ENCODE data around the gene CERKL. TPM values are rescaled to one million over a fixed set of nuclear protein-coding genes. Genes with fewer than 3 reads are reported as not detected.
A peak's percentile ranks its signal among the peaks of the same experiment; 100 is the strongest.

CERKL gene
- total RNA-seq, 1 donor: 0.27 TPM

DNA sequence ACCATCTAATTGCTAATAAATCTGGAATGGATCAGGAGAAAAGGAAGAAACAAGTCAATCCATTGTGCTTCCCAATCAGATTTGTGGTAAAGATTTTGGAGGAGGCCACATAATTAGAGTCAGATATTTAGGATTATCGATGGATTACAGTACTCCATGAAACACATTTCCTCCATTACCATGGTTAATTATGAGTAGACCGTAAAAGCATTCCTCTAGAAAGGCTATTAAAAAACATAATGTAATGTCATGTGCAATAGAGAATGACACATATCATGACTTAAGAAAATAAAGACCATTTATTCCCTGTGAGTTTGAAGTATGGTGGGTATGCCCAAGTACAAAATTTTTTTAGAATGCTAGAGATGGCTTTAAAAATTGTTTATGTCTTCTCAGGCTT lies 103.7 kb downstream of the CERKL start:
- H3K4me3 ChIP-seq (ENCODE audit: low read depth, low read length): no peak overlapping the region
- no peak for DNase-seq (ENCODE audit: low read depth)
- TF ChIP-seq, protein P1, sequence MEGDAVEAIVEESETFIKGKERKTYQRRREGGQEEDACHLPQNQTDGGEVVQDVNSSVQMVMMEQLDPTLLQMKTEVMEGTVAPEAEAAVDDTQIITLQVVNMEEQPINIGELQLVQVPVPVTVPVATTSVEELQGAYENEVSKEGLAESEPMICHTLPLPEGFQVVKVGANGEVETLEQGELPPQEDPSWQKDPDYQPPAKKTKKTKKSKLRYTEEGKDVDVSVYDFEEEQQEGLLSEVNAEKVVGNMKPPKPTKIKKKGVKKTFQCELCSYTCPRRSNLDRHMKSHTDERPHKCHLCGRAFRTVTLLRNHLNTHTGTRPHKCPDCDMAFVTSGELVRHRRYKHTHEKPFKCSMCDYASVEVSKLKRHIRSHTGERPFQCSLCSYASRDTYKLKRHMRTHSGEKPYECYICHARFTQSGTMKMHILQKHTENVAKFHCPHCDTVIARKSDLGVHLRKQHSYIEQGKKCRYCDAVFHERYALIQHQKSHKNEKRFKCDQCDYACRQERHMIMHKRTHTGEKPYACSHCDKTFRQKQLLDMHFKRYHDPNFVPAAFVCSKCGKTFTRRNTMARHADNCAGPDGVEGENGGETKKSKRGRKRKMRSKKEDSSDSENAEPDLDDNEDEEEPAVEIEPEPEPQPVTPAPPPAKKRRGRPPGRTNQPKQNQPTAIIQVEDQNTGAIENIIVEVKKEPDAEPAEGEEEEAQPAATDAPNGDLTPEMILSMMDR (IDR thresholded peaks at IDR 0.05; ENCODE audit: insufficient read depth, low read length): no peak

DNA sequence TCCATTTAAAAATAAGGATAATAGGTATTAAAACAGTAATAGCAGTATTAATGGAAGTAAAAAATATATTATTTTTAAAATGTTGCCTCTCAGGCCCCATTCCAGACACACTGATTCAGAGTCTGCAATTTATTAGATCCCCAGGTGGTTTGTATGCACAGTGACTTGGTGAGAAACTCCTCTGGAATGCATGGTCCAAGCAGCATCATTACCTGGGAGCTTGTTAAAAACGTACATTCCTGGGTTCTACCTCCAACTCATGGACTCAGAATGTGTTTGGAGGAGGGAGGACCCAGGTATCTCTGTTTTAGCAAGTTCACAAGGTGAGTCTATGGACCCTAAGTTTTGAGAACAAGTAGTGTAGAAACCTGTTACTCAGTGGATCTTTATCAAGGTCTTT lies 104.1 kb downstream of the CERKL start:
- no peak overlapping the region for H3K4me3 ChIP-seq (ENCODE audit: low read depth, low read length)
- peak; percentile 10 for DNase-seq (ENCODE audit: low read depth)

DNA sequence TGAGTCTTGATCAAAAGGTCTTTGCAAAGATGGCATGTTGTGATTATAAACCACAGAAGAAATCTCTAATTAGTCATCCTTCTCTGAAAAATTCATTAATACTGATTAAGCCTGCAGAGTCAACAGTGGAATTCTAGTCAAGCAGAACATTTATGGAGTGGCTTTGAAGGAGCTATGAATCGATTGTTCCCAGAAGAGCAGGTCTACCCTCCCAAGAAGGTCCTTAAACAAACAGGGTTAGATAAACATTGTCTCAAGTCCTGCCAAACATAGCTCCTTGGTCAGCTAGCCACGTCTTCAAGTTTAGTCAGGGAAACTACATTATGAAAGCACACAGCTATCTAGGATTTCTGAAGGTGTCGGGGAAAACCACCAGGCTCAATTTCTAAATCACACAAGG lies 110.8 kb downstream of the CERKL start:
- peak; percentile 1 for DNase-seq (ENCODE audit: low read depth)
- TF ChIP-seq, protein P1 (IDR thresholded peaks at IDR 0.05; ENCODE audit: insufficient read depth, low read length): no peak
- H3K4me3 ChIP-seq (ENCODE audit: low read depth, low read length): no peak overlapping the region

More for the DNA sequence above, 104.1 kb downstream of the CERKL start:
- TF ChIP-seq, protein P1 (IDR thresholded peaks at IDR 0.05; ENCODE audit: insufficient read depth, low read length): no peak

DNA sequence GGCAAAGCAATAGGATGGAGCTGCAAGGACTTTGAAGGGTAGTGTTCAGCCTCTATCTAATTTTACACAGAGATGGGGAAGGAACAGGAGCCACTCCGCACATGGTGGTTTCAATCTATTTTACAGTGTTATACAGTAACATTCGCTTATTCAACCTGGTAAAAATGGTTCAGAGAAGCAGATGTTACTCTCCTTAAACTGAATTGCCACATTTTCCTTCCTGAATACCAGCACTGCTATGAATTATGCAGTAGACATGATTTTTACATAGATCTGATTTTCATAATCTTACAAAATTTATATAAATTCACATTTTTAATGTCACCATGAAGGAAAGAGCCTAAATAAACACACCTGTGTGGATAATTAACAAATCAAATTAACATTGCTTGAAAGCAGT lies 114.7 kb downstream of the CERKL start:
- no peak for DNase-seq (ENCODE audit: low read depth)
- TF ChIP-seq, protein P1 (IDR thresholded peaks at IDR 0.05; ENCODE audit: insufficient read depth, low read length): no peak
- no peak overlapping the region for H3K4me3 ChIP-seq (ENCODE audit: low read depth, low read length)

DNA sequence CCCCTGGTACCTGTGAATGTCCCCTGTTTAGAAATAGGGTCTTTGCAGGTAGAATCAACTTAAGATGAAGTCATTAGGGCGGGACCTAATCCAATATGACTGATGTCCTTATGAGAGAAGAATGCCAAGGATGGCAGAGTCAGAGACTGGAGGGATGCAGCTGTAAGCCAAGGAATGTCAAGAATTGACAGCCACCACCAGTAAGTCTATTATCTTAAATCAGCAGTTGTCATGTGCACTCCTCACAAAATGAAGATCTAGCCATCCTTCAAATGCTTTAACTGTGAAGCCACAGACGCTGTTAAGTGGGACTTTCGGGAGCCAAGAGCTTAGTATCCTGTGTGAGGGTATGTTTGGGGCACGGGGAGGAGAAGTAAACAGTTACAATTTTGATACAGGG lies 116.5 kb downstream of the CERKL start:
- no peak for DNase-seq (ENCODE audit: low read depth)
- TF ChIP-seq, protein P1 (IDR thresholded peaks at IDR 0.05; ENCODE audit: insufficient read depth, low read length): no peak
- no peak overlapping the region for H3K4me3 ChIP-seq (ENCODE audit: low read depth, low read length)

DNA sequence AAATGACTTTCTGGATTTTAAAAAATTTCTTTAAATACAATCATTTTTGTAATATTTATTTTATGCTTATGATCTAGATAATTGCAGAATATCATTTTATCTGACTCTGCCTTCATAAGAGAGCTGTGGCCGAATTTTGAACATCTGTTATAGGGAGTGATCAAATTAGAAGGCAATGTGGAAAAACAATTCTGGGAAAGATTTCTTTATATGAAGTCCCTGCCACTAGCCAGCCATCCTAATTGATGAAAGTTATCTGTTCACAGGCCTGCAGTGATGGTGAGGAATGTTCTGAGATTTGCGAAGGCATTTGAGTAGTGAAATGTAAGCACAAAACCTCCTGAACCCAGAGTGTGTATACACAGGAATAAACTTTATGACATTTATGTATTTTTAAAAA lies 120.2 kb downstream of the CERKL start:
- no peak for DNase-seq (ENCODE audit: low read depth)
- TF ChIP-seq, protein P1 (IDR thresholded peaks at IDR 0.05; ENCODE audit: insufficient read depth, low read length): no peak

DNA sequence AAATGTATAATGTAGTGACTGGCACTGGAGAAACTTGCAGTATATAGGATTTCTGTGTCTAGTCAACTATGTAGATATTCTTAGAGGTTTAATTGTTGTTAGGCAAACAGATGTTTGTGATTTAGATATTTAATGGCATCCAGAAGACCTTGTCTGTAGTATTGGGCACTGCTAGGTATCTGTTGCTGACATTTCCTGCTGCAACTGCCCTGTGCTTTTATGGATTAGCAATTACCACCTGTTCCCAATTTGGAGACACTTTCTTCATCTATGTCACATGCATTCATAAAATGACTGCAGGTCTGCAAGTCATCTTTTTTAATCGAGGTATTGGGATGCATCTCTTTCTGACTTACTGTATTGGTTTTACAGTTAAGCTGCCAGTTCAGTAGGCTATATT lies 128.5 kb downstream of the CERKL start:
- no peak overlapping the region for H3K4me3 ChIP-seq (ENCODE audit: low read depth, low read length)
- TF ChIP-seq, protein P1 (IDR thresholded peaks at IDR 0.05; ENCODE audit: insufficient read depth, low read length): no peak
- no peak for DNase-seq (ENCODE audit: low read depth)

More for the DNA sequence above, 120.2 kb downstream of the CERKL start:
- H3K4me3 ChIP-seq (ENCODE audit: low read depth, low read length): no peak overlapping the region

Measured in fibroblast of the aortic adventitia (primary cell).